Activated T-helper 17 cell treated with anti-CD3 and anti-CD28 coated beads, Interleukin-2, amount 50 U/mL, for 72 hours (primary cell): ENCODE results near the gene RPLP2. TPM values are rescaled to one million over a fixed set of nuclear protein-coding genes. Genes with fewer than 3 reads are reported as not detected.

Experiments used
- ATAC-seq: fragments of 150-1000 bp; cut with Tn5 transposase; replicated peaks from 2 replicates; pipeline ENCODE4 v1.10.0; 2021; ENCODE audit warnings: mild to moderate bottlenecking, moderate library complexity
- H3K27ac Mint-ChIP-seq: one replicate; pipeline ENCODE4 v1.8.0; 2022; ENCODE audit warnings: mixed read lengths
- H3K27me3 Mint-ChIP-seq: one replicate; pipeline ENCODE4 v1.8.0; 2022; ENCODE audit warnings: mixed read lengths
- H3K36me3 Mint-ChIP-seq: one replicate; pipeline ENCODE4 v1.8.0; 2022; ENCODE audit warnings: low read depth, mild to moderate bottlenecking, mixed read lengths
- H3K4me1 Mint-ChIP-seq: one replicate; pipeline ENCODE4 v1.8.0; 2022; ENCODE audit warnings: mixed read lengths
- H3K4me3 Mint-ChIP-seq: one replicate; pipeline ENCODE4 v1.8.0; 2022; ENCODE audit warnings: mild to moderate bottlenecking, mixed read lengths
- H3K9me3 Mint-ChIP-seq: one replicate; pipeline ENCODE4 v1.8.0; 2022; ENCODE audit warnings: mixed read lengths
- total RNA-seq, 2 donors: library from RNA; stranded (reverse); gene quantifications; one replicate each; pipeline ENCODE4 v1.2.3, GENCODE V29; 2022

Gene RPLP2
- total RNA-seq, 2 donors from 2014 or later, result 2,744 to 3,086 TPM

- H3K27me3 Mint-ChIP-seq, result no peaks in the 10 kb centered on the region
- H3K27ac Mint-ChIP-seq, result no peak overlapping the region
- H3K4me1 Mint-ChIP-seq, result peaks cover 7% of the 10 kb centered on the region
- no peaks in the 10 kb centered on the region for H3K9me3 Mint-ChIP-seq
- ATAC-seq, result no peak
- H3K36me3 Mint-ChIP-seq, result peaks cover 13% of the 10 kb centered on the region
- H3K4me3 Mint-ChIP-seq, result no peak overlapping the region
Measured at GRCh38 chr11:844693-845644, 35.2 kb downstream of the RPLP2 start.

- Mint-ChIP-seq H3K4me3 (no peak overlapping the region), H3K27ac (no peak overlapping the region), H3K36me3 (peaks cover 3% of the 10 kb centered on the region), H3K27me3 (no peaks in the 10 kb centered on the region), H3K4me1 (peaks cover 2% of the 10 kb centered on the region), H3K9me3 (no peaks in the 10 kb centered on the region)
- ATAC-seq, result no peak
Measured at GRCh38 chr11:845872-846495, 36.2 kb downstream of the RPLP2 start.

- no peak overlapping the region for H3K4me3 Mint-ChIP-seq
- no peaks in the 10 kb centered on the region for H3K4me1 Mint-ChIP-seq
- no peak for ATAC-seq
- no peaks in the 10 kb centered on the region for H3K27me3 Mint-ChIP-seq
- H3K36me3 Mint-ChIP-seq, result no peaks in the 10 kb centered on the region
- no peaks in the 10 kb centered on the region for H3K9me3 Mint-ChIP-seq
- no peak overlapping the region for H3K27ac Mint-ChIP-seq
Measured at GRCh38 chr11:846496-847098, 36.8 kb downstream of the RPLP2 start.

- H3K27me3 Mint-ChIP-seq, result no peaks in the 10 kb centered on the region
- H3K4me1 Mint-ChIP-seq, result no peaks in the 10 kb centered on the region
- no peak overlapping the region for H3K4me3 Mint-ChIP-seq
- no peak for ATAC-seq
- no peaks in the 10 kb centered on the region for H3K9me3 Mint-ChIP-seq
- no peak overlapping the region for H3K27ac Mint-ChIP-seq
- no peaks in the 10 kb centered on the region for H3K36me3 Mint-ChIP-seq
Measured at GRCh38 chr11:847876-848275, 38.1 kb downstream of the RPLP2 start.

GRCh38 chr11:848380-848931 is 38.7 kb downstream of the RPLP2 start:
- Mint-ChIP-seq H3K4me3 (peak overlapping the region; percentile 53), H3K9me3 (no peaks in the 10 kb centered on the region), H3K27ac (no peak overlapping the region), H3K4me1 (no peaks in the 10 kb centered on the region), H3K27me3 (no peaks in the 10 kb centered on the region), H3K36me3 (no peaks in the 10 kb centered on the region)
- peak; percentile 68 for ATAC-seq

GRCh38 chr11:849104-849824 is 39.5 kb downstream of the RPLP2 start:
- Mint-ChIP-seq H3K27ac (no peak overlapping the region), H3K9me3 (no peaks in the 10 kb centered on the region), H3K27me3 (no peaks in the 10 kb centered on the region), H3K4me1 (no peaks in the 10 kb centered on the region), H3K36me3 (no peaks in the 10 kb centered on the region), H3K4me3 (peak overlapping the region; percentile 53)
- peak; percentile 48 for ATAC-seq

GRCh38 chr11:849951-850774 is 40.4 kb downstream of the RPLP2 start:
- Mint-ChIP-seq H3K9me3 (no peaks in the 10 kb centered on the region), H3K36me3 (no peaks in the 10 kb centered on the region), H3K4me1 (no peaks in the 10 kb centered on the region), H3K27me3 (no peaks in the 10 kb centered on the region), H3K27ac (no peak overlapping the region), H3K4me3 (no peak overlapping the region)
- peak; percentile 11 for ATAC-seq

GRCh38 chr11:850775-851763 is 41.3 kb downstream of the RPLP2 start:
- Mint-ChIP-seq H3K4me1 (no peaks in the 10 kb centered on the region), H3K4me3 (no peak overlapping the region), H3K27ac (no peak overlapping the region), H3K9me3 (no peaks in the 10 kb centered on the region), H3K36me3 (no peaks in the 10 kb centered on the region), H3K27me3 (no peaks in the 10 kb centered on the region)
- ATAC-seq, result no peak

GRCh38 chr11:852762-853161 is 43.0 kb downstream of the RPLP2 start:
- Mint-ChIP-seq H3K9me3 (no peaks in the 10 kb centered on the region), H3K27me3 (no peaks in the 10 kb centered on the region), H3K27ac (no peak overlapping the region), H3K4me3 (no peak overlapping the region), H3K4me1 (no peaks in the 10 kb centered on the region), H3K36me3 (no peaks in the 10 kb centered on the region)
- no peak for ATAC-seq

GRCh38 chr11:853682-854448 is 44.1 kb downstream of the RPLP2 start:
- no peaks in the 10 kb centered on the region for H3K9me3 Mint-ChIP-seq
- H3K36me3 Mint-ChIP-seq, result no peaks in the 10 kb centered on the region
- no peaks in the 10 kb centered on the region for H3K27me3 Mint-ChIP-seq
- H3K4me3 Mint-ChIP-seq, result no peak overlapping the region
- no peak overlapping the region for H3K27ac Mint-ChIP-seq
- no peak for ATAC-seq
- H3K4me1 Mint-ChIP-seq, result no peaks in the 10 kb centered on the region

- Mint-ChIP-seq H3K4me1 (no peaks in the 10 kb centered on the region), H3K36me3 (no peaks in the 10 kb centered on the region), H3K27ac (no peak overlapping the region), H3K27me3 (no peaks in the 10 kb centered on the region), H3K4me3 (no peak overlapping the region), H3K9me3 (no peaks in the 10 kb centered on the region)
- ATAC-seq, result no peak
Measured at GRCh38 chr11:854601-855329, 45.0 kb downstream of the RPLP2 start.

GRCh38 chr11:855330-855674 is 45.5 kb downstream of the RPLP2 start:
- no peaks in the 10 kb centered on the region for H3K27me3 Mint-ChIP-seq
- no peaks in the 10 kb centered on the region for H3K9me3 Mint-ChIP-seq
- ATAC-seq, result no peak
- no peaks in the 10 kb centered on the region for H3K36me3 Mint-ChIP-seq
- H3K4me1 Mint-ChIP-seq, result no peaks in the 10 kb centered on the region
- H3K4me3 Mint-ChIP-seq, result no peak overlapping the region
- no peak overlapping the region for H3K27ac Mint-ChIP-seq
